RWPE1 (cell line): ENCODE measurements around the gene RASSF3.

Source experiments
- CTCF ChIA-PET: fragments of 350-600 bp; sonication (Branson Sonifier 250); formaldehyde crosslinking; extraction: SDS; loops from one replicate; lab custom pipeline; 2021; lab: Yijun Ruan, JAX
- POLR2A ChIA-PET: fragments of 400-600 bp; formaldehyde crosslinking; extraction: SDS; loops from one replicate; lab custom pipeline; 2020; ENCODE audit warnings: antibody characterized with exemption; ENCODE audit not compliant: low non-redundant PET; lab: Yijun Ruan, JAX
- DNase-seq: peaks from one replicate; pipeline ENCODE4 v3.0.0; 2012; ENCODE audit warnings: low spot score
- H3K27ac ChIP-seq: fragments of 450-650 bp; 2 replicates; pipeline ENCODE4 v1.5.1; 2017
- CTCF ChIP-seq: fragments of 450-650 bp; conservative IDR thresholded peaks from 2 replicates; pipeline ENCODE4 v1.5.1; 2017; ENCODE audit warnings: low read depth, mild to moderate bottlenecking

RASSF3 gene

GRCh38 chr12:64631197-64631596 is 20.9 kb downstream of the RASSF3 start:
- POLR2A ChIA-PET = no interaction called here

GRCh38 chr12:64633011-64633939 is 23.0 kb downstream of the RASSF3 start:
- CTCF ChIA-PET = interaction anchor here (0.6 kb wide), 1 partner anchor 9 kb away, joined by 3 read pairs; no protein-coding TSS in a partner anchor
- TF ChIP-seq CTCF = no peak
- no peak overlapping the region for H3K27ac ChIP-seq
- POLR2A ChIA-PET = no interaction called here
- no peak for DNase-seq

More at GRCh38 chr12:64631197-64631596, 20.9 kb downstream of the RASSF3 start:
- no peak overlapping the region for H3K27ac ChIP-seq
- CTCF ChIA-PET = no interaction called here
- DNase-seq = no peak
- TF ChIP-seq CTCF = no peak

- DNase-seq = no peak
- TF ChIP-seq CTCF = no peak
- no peak overlapping the region for H3K27ac ChIP-seq
- ChIA-PET POLR2A (no interaction called here), CTCF (interaction anchor here (0.6 to 0.7 kb wide), 2 partner anchors 9 to 888 kb away, joined by 3 to 8 read pairs; no protein-coding TSS in a partner anchor)
Measured at GRCh38 chr12:64633940-64634337, 23.6 kb downstream of the RASSF3 start.

DNA sequence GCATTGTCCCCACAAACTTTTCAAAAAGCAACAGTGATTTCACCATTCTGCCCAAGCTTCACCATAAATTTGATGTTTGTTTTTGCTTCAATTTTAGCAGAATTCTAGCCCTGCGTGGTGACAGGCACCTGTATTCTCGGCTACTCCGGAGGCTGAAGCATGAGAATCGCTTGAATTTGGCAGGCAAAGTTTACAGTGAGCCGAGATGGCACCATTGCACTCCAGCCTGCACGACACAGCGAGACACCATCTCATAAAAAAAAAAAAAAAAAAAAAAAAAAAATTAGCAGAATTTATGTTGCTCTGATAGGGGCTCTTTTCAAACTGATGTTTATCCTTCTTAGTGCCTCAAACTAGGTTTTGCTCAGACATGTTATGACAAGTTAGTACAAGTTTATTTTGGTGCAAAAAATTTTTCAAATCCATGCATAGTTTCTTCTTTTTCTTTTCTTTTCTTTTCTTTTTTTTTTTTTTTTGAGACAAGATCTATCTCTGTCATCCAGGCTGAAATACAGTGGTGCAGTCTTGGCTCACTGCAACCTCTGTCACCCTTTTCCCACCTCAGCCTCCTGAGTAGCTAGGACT is 24.3 kb downstream of the RASSF3 start:
- H3K27ac ChIP-seq = no peak overlapping the region
- DNase-seq = no peak
- ChIA-PET CTCF (interaction anchor here (0.6 to 0.7 kb wide), 2 partner anchors 52 to 887 kb away, joined by 4 to 8 read pairs; no protein-coding TSS in a partner anchor), POLR2A (no interaction called here)
- TF ChIP-seq CTCF = no peak

DNA sequence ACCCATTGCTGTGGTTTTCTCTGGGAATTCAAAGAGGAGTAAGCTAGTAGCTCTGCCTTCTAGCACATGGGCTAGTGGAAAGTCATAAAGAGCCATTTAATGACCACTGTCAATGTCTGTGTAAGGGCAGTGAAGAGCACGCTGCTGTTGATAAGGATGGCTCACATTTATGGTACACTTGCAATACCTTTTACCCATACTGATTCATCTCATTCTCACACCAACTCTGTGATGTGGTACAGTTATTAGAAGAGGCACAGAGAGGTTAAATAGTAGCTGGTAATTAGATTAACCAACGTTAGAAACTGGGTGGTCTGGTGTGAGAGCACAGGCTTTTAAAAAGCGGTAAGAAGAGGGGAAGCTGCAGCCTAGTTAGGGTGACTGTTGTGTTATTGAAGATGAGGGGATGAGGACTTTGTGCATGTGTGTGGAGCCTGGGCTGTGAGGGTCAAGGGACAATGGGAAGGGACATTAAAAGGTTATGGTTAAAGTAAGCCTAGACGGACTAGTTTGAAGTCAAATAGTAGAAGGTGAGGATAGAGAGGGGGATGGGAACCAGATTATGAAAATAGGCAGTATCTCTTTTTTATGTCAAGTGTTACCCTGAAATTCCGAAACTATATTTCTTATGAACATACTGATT is 25.2 kb downstream of the RASSF3 start:
- H3K27ac ChIP-seq = no peak overlapping the region
- no peak for TF ChIP-seq CTCF
- DNase-seq = no peak
- ChIA-PET CTCF (interaction anchor here (0.5 kb wide), 1 partner anchor 26 kb away, joined by 3 read pairs; no protein-coding TSS in a partner anchor), POLR2A (no interaction called here)

GRCh38 chr12:64636856-64637255 is 26.6 kb downstream of the RASSF3 start:
- H3K27ac ChIP-seq = no peak overlapping the region
- CTCF ChIA-PET = no interaction called here
- POLR2A ChIA-PET = no interaction called here
- no peak for TF ChIP-seq CTCF
- DNase-seq = no peak
